Neural crest cell (in vitro differentiated cells): Measurements from ENCODE around the gene JARID2. TPM values are rescaled to one million over a fixed set of nuclear protein-coding genes. Genes with fewer than 3 reads are reported as not detected.
"Not testable (repeated sequence)": the region's sequence is repeated elsewhere in the genome, so short reads cannot be mapped to it uniquely, and the experiment has no call there.

Experiments
- DNase-seq: peaks from one replicate; pipeline ENCODE4 v3.0.0; 2021; ENCODE audit warnings: low read depth, mixed read lengths, low spot score
- H3K27ac Mint-ChIP-seq: one replicate; pipeline ENCODE4 v1.8.0; 2021; ENCODE audit warnings: mild to moderate bottlenecking, mixed read lengths; ENCODE audit not compliant: unreplicated experiment
- H3K27me3 Mint-ChIP-seq: 2 replicates; pipeline ENCODE4 v1.8.0; 2021; ENCODE audit warnings: low read depth, mild to moderate bottlenecking, mixed read lengths
- H3K36me3 Mint-ChIP-seq: 2 replicates; pipeline ENCODE4 v1.8.0; 2021; ENCODE audit warnings: low read depth, mild to moderate bottlenecking, mixed read lengths
- H3K4me1 Mint-ChIP-seq: 2 replicates; pipeline ENCODE4 v1.8.0; 2021; ENCODE audit warnings: mixed read lengths
- H3K4me3 Mint-ChIP-seq: one replicate; pipeline ENCODE4 v1.8.0; 2021; ENCODE audit warnings: mild to moderate bottlenecking, mixed read lengths
- H3K9me3 Mint-ChIP-seq: 2 replicates; pipeline ENCODE4 v1.8.0; 2021; ENCODE audit warnings: mixed read lengths
- total RNA-seq: library from RNA; stranded (reverse); gene quantifications from 2 replicates; pipeline ENCODE4 v1.2.1, GENCODE V29; 2021
- TF ChIP-seq, protein P1 (sequence below): fragments of 200-600 bp; sonication (generic); conservative IDR thresholded peaks from 2 replicates; pipeline ENCODE4 v1.5.0; 2021; ENCODE audit warnings: antibody characterized with exemption, mild to moderate bottlenecking

Gene JARID2
- total RNA-seq, 1 donor from 2014 or later, result 33.9 TPM

DNA sequence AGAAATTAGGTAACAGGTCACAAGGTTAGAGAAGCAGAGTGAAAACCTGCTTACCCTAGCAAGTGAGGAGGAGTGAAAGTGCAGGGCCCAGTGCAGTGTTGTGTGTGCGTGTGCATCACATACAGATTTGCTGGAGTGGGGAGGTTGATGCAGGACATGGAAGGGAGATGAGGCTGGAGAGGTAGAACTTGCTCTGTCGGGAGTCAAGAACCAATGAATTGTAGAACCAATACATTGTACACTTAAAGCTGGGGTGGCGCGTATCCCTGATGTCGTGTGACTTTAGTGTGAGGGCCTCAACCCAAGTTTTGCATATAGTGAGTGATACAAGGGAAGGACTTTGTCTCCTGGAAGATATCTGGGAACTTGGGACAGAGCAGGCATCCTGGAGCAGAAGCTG, 48.6 kb downstream of the JARID2 start:
- Mint-ChIP-seq H3K9me3 (peaks cover 7% of the 10 kb centered on the region), H3K4me1 (peaks cover 30% of the 10 kb centered on the region), H3K27ac (no peak overlapping the region), H3K36me3 (peaks cover 9% of the 10 kb centered on the region), H3K27me3 (no peaks in the 10 kb centered on the region), H3K4me3 (no peak overlapping the region)
- TF ChIP-seq, protein P1, sequence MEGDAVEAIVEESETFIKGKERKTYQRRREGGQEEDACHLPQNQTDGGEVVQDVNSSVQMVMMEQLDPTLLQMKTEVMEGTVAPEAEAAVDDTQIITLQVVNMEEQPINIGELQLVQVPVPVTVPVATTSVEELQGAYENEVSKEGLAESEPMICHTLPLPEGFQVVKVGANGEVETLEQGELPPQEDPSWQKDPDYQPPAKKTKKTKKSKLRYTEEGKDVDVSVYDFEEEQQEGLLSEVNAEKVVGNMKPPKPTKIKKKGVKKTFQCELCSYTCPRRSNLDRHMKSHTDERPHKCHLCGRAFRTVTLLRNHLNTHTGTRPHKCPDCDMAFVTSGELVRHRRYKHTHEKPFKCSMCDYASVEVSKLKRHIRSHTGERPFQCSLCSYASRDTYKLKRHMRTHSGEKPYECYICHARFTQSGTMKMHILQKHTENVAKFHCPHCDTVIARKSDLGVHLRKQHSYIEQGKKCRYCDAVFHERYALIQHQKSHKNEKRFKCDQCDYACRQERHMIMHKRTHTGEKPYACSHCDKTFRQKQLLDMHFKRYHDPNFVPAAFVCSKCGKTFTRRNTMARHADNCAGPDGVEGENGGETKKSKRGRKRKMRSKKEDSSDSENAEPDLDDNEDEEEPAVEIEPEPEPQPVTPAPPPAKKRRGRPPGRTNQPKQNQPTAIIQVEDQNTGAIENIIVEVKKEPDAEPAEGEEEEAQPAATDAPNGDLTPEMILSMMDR, result no peak
- DNase-seq, result no peak

DNA sequence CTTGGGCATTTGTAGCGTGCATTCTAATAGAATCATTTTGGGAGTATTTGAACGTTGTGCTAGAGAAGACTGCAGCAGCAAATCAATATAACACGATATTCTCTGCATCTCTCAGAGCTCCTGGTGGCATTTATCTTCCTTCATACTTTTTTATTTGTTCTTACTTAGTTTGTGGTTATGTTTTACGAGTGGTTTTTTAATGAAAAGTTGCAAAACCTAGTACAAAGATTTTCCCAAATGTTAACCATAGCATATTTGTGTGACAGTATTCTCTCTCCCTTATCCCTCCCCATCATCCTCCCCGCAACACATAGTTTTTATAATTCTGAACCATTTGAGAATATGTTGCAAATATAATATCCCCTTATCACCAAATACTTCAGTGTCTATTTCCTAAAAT, 50.4 kb downstream of the JARID2 start:
- peaks cover 39% of the 10 kb centered on the region for H3K4me1 Mint-ChIP-seq
- TF ChIP-seq, protein P1, result no peak
- H3K4me3 Mint-ChIP-seq, result no peak overlapping the region
- no peaks in the 10 kb centered on the region for H3K27me3 Mint-ChIP-seq
- H3K9me3 Mint-ChIP-seq, result no peaks in the 10 kb centered on the region
- H3K27ac Mint-ChIP-seq, result no peak overlapping the region
- no peak for DNase-seq
- H3K36me3 Mint-ChIP-seq, result peaks cover 4% of the 10 kb centered on the region

DNA sequence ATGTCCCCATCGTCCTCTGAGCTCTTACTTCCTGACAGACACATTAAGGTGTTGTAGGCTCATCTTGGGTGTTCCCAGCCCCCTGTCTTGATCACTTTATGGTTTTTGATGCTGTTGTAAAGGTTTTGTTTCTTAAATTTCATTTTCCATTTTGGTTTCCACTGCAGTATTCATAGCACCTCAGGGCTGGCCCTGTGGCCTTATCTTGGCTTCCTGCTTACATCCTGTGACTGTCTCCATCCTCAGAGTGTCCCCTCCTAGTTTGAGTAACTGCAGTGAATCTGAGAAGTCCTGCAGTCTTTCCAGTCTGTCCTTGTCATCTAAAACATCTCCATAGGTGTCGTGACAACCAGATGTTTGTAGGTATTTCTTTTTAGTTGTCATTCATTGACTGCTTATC, 50.9 kb downstream of the JARID2 start:
- H3K4me1 Mint-ChIP-seq, result peaks cover 34% of the 10 kb centered on the region
- H3K27me3 Mint-ChIP-seq, result no peaks in the 10 kb centered on the region
- peaks cover 4% of the 10 kb centered on the region for H3K36me3 Mint-ChIP-seq
- no peak overlapping the region for H3K4me3 Mint-ChIP-seq
- no peaks in the 10 kb centered on the region for H3K9me3 Mint-ChIP-seq
- no peak overlapping the region for H3K27ac Mint-ChIP-seq
- DNase-seq, result no peak
- TF ChIP-seq, protein P1, result no peak

DNA sequence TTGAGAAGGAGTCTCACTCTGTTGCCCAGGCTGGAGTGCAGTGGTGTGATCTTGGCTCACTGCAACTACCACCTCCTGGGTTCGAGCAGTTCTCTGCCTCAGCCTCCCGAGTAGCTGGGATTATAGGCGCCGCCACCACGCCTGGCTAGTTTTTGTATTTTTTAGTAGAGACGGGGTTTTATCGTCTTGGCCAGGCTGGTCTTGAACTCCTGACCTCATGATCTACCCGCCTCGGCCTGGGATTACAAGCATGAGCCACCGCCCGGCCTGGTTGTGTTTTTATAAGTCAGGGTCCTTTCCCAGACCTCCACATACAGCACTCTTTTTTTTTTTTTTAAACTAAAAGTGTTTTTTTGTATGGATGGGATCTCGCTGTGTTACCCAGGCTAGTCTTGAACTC, 51.3 kb downstream of the JARID2 start:
- not testable (repeated sequence) for H3K27me3 Mint-ChIP-seq, H3K27ac Mint-ChIP-seq, H3K4me3 Mint-ChIP-seq, H3K9me3 Mint-ChIP-seq, DNase-seq, H3K36me3 Mint-ChIP-seq
- peaks cover 34% of the 10 kb centered on the region for H3K4me1 Mint-ChIP-seq

DNA sequence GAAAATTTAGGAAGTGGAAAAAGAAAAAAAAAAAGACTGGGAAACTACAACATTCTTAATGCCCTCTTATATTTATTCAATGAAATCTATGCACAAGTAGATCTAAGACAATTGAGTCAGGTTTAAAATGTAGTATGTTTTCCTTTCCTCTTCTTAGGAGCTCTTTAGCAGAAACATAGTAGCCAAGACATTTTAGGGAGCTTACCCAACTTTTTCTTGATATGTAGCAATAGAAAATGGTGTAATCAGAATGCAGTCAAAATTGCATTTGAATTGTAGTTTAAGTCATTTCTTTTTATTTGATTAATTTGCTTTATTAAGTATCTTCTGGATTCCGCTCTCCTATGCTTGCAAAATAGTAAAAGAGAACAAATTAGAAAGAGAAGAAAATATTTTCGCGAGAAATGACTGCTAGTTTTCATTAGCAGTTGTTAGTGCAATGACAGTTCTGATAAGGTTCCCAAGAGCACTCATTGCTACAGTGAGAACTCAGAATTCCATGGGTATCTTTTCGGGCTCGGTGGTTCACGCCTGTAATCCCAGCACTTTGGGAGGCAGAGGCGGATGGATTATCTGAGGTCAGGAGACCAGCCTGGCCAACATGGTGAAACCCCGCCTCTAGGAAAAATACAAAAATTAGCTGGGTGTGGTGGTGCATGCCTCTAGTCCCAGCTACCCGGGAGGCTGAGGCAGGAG, 52.2 kb downstream of the JARID2 start:
- H3K4me3 Mint-ChIP-seq, result no peak overlapping the region
- peaks cover under 1% of the 10 kb centered on the region for H3K36me3 Mint-ChIP-seq
- no peak for DNase-seq
- TF ChIP-seq, protein P1, result no peak
- H3K9me3 Mint-ChIP-seq, result no peaks in the 10 kb centered on the region
- no peak overlapping the region for H3K27ac Mint-ChIP-seq
- H3K4me1 Mint-ChIP-seq, result peaks cover 26% of the 10 kb centered on the region
- no peaks in the 10 kb centered on the region for H3K27me3 Mint-ChIP-seq

GRCh38 chr6:15299430-15300131, 53.7 kb downstream of the JARID2 start:
- H3K4me3 Mint-ChIP-seq, result no peak overlapping the region
- H3K4me1 Mint-ChIP-seq, result peaks cover 30% of the 10 kb centered on the region
- no peak for DNase-seq
- H3K9me3 Mint-ChIP-seq, result no peaks in the 10 kb centered on the region
- H3K36me3 Mint-ChIP-seq, result no peaks in the 10 kb centered on the region
- no peak overlapping the region for H3K27ac Mint-ChIP-seq
- TF ChIP-seq, protein P1, result no peak
- H3K27me3 Mint-ChIP-seq, result no peaks in the 10 kb centered on the region
